GM18867 (cell line): ENCODE data around the gene SCAND1.
"Not testable (repeated sequence)": the region's sequence is repeated elsewhere in the genome, so short reads cannot be mapped to it uniquely, and the experiment has no call there.

Experiments
- ATAC-seq: cut with Tn5 transposase; IDR thresholded peaks from one replicate; pipeline ENCODE4 v1.9.1; 2021; ENCODE audit warnings: mild to moderate bottlenecking, moderate library complexity; ENCODE audit not compliant: unreplicated experiment

Gene SCAND1

DNA sequence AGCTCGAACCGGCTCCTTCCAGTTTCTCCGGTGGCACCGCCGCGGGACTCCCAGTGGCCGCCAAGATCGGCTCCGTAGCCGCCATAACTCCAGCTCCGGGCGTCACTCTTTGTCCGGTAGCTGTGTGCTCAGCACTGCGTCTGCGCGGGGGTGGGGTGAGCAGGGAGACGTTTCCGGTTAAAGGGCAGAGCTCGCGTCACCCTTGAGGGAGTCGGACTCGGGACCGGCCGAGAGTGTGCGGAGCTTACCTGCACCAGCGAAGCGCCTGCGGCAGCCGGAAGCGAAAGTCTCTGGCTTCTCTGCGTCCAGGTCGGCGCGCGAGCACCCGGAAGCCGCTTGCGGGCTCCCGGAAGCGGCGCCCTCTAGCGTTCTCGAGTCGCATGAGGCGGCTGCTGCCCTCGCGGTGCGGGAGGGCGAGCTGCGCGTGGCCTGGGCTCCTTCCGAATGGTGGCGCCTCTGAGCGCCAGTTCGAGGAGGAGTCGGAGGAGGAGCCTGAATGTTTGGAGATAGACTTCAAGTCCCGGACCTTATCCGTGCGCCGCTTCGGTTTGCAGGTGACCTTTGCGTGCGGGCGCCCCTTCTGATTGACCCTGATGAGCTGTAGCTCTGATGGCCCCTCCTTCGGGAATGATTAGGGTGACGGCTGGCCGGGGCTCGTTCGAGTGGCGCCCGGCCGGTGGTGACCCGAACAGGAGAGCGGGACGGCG lies at the start of gene SCAND1:
Gene SCAND1 (minus strand): TSS at position 303 of the 707 bp plus-strand sequence. CDS start 218 bp downstream, at position 85.
- ATAC-seq: peak; percentile 86

GRCh38 chr20:36004045-36004444 lies 49.7 kb upstream of the SCAND1 start:
- no peak for ATAC-seq

DNA sequence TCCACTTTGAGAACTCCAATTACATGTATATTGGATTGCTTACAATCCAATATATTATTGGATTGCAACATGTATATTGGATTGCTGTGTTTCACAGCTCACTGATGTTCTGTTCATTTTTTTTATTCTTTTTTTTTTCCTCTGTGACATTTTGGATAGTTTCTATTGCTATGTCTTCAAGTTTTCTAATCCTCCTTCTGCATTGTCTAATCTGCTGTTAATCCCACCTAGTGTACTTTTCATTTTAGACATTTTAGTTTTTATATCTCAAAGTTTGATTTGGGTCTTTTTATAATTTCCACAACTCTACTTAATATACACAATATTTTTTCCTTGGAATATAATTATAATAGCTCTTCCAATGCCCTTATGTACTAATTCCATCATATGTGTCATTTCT lies 48.6 kb upstream of the SCAND1 start:
- no peak for ATAC-seq

GRCh38 chr20:36001331-36001730 lies 47.0 kb upstream of the SCAND1 start:
- ATAC-seq: not testable (repeated sequence)

GRCh38 chr20:35996492-35996891 lies 42.2 kb upstream of the SCAND1 start:
- not testable (repeated sequence) for ATAC-seq

- ATAC-seq: no peak
Measured at GRCh38 chr20:35994994-35995453, 40.7 kb upstream of the SCAND1 start.

DNA sequence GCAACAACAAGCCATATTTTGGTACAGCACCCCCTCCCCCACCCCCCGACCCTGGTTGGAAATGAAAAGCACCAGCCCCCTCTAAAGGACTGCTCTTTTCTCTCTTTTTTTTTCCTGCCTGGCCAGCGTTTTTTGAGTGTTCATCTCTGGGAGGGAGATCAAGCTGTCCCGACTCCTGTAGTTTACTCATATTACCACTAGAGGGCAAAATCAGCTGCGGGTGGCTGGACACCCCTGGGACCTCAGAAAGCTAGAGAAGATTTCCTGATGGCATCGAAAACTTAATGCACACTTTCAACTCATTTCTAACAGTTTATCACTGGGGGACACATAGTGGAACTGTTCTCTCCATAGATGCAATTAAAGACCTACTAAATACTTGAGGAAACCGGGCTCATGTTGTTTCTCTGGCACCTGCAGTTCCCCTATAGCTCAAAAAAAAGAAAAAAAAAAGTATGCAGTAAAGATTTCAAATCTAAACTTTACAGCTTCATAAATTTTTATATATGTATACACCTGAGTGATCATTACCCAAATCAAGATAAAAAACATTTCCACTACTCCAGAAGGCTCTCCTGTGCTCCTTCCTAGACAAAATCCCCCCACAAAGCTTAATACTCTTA lies 38.5 kb upstream of the SCAND1 start:
- no peak for ATAC-seq

- no peak for ATAC-seq
Measured at GRCh38 chr20:35991142-35991771, 37.0 kb upstream of the SCAND1 start.

GRCh38 chr20:35988910-35989463 lies 34.7 kb upstream of the SCAND1 start:
- no peak for ATAC-seq

DNA sequence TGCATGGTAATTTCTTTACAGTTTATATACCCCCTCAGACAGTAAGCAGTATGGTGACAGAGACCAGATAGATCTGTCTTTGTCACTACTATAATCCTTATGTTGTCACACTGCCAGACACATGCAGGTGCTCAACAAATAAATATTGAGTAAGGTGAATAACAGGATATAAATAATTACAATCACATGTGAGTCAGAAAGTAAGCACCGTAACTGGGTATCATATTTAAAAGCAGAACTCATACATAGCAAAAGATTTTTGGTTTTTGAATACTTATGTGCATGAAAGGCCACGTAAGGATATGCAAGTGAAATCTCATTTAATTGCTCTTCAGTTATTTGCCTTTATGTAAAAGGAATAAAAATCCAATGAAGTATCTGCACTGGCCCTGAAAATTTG lies 31.5 kb upstream of the SCAND1 start:
- no peak for ATAC-seq

DNA sequence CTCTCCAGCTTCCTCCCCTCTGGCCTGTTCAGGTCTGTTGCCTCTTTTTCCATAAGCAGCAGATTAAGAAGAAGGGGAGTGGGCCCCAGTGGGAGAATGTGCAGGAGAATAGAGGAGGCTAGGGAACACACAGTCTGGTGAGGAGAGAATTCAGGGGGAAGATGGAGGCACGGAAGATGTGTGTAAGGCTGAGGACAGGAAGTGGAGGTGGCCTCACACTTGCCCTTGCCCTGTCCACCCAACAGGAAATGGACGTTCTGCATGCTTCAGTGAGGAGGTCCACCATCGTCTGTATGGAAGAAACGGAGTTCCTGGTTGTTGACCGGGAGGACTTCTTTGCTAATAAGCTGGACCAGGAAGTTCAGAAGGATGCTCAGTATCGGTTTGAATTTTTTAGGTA lies 30.1 kb upstream of the SCAND1 start:
- no peak for ATAC-seq

DNA sequence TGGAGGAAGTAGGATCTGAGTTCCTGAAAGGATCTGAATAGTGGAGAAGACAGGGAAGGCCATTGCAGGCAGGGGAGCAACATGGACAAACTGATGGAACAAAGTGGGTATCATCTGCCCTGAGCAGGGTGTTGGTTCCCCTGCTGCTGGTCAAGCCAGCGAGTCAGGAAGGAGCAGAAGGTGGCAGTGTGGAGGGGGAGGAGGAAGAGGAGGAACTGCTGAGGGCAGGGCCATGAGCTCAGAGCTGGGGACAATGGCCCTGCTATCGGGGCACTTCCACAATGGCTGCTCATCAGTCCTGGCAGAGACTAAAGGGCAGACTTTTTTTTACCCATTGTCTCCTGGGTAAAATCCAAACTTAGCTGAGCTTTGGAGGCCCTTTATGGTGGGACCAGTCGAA lies 27.7 kb upstream of the SCAND1 start:
- ATAC-seq: no peak

GRCh38 chr20:35979544-35979943 lies 25.2 kb upstream of the SCAND1 start:
- ATAC-seq: no peak

DNA sequence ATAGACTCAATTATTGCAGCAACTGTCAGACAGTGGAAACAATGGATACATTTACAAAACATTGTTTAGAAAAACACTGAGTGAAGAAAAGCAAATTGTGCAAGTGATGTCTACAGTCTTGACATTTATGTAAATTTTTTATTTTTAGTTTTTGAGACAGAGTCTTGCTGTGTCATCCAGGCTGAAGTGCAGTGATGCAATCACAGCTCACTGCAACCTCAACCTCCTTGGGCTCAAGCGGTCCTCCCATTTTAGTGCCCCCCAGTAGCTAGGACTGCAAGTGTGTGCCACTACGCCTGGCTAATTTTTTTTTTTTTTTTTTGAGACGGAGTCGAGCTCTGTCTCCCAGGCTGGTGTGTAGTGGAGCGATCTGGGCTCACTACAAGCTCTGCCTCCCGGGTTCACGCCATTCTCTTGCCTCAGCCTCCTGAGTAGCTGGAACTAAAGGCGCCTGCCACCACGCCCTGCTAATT lies 23.8 kb upstream of the SCAND1 start:
- no peak for ATAC-seq

GRCh38 chr20:35975576-35976373 lies 21.5 kb upstream of the SCAND1 start:
- ATAC-seq: no peak

GRCh38 chr20:35974256-35974655 lies 20.0 kb upstream of the SCAND1 start:
- ATAC-seq: no peak

GRCh38 chr20:35972462-35972861 lies 18.2 kb upstream of the SCAND1 start:
- ATAC-seq: no peak

GRCh38 chr20:35971981-35972380 lies 17.7 kb upstream of the SCAND1 start:
- no peak for ATAC-seq

DNA sequence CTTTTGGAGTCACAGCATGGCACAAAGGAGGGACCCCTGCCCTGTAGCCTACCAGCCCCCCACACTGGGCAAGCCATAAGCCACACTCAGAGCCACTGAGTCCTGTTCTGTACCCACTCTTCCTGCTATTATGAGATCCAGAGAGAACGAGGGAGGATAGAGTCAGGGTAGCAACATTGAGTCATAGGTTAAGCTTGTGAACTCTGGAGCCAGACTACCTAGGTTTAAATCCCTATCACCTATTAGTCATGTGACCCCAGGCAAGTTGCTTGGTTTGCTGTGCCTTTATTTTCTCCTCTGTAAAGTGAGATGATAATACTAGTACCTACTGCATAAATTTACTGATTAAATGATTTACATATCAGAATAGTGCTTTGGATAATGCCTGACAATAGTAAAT lies 14.6 kb upstream of the SCAND1 start:
- ATAC-seq: no peak

GRCh38 chr20:35967979-35968640 lies 13.8 kb upstream of the SCAND1 start, which contains the start of gene CNBD2:
TSS of gene CNBD2 (plus strand) at chr20:35968590. CDS start at chr20:35968763, 173 bp downstream.
- no peak for ATAC-seq
